Measurements from ENCODE around the gene WTIP.

The WTIP gene

GRCh38 chr19:34494601-34495000 lies 13.0 kb downstream of the WTIP start:
- TF ChIP-seq TSHZ2 (CRISPR knock-in tag; IDR thresholded peaks at IDR 0.05) (no peak), ARNTL (CRISPR knock-in tag; IDR thresholded peaks at IDR 0.05; ENCODE audit: borderline replicate concordance, low read depth) (no peak), TOX (CRISPR knock-in tag; IDR thresholded peaks at IDR 0.05; ENCODE audit: borderline replicate concordance) (no peak), GLIS3 (CRISPR knock-in tag; IDR thresholded peaks at IDR 0.05) (no peak), ZFP3 (CRISPR knock-in tag; IDR thresholded peaks at IDR 0.05) (no peak), POU6F1 (CRISPR knock-in tag; IDR thresholded peaks at IDR 0.05; ENCODE audit: borderline replicate concordance, low read depth) (no peak), ZNF70 (CRISPR knock-in tag; IDR thresholded peaks at IDR 0.05) (no peak), ZNF565 (CRISPR knock-in tag; conservative IDR thresholded peaks at IDR 0.05; ENCODE audit: low read depth) (no peak), CSRNP3 (CRISPR knock-in tag; IDR thresholded peaks at IDR 0.05) (no peak), TCF4 (CRISPR knock-in tag; IDR thresholded peaks at IDR 0.05; ENCODE audit: borderline replicate concordance) (no peak), ESRRG (CRISPR knock-in tag; IDR thresholded peaks at IDR 0.05) (no peak), CSDC2 (CRISPR knock-in tag; IDR thresholded peaks at IDR 0.05) (no peak), PPARA (CRISPR knock-in tag; IDR thresholded peaks at IDR 0.05; ENCODE audit: borderline replicate concordance) (no peak), ZFP30 (CRISPR knock-in tag; IDR thresholded peaks at IDR 0.05) (no peak), ZC3H10 (CRISPR knock-in tag; IDR thresholded peaks at IDR 0.05) (no peak), RARB (CRISPR knock-in tag; IDR thresholded peaks at IDR 0.05) (no peak)
- TF ChIP-seq, protein P1, sequence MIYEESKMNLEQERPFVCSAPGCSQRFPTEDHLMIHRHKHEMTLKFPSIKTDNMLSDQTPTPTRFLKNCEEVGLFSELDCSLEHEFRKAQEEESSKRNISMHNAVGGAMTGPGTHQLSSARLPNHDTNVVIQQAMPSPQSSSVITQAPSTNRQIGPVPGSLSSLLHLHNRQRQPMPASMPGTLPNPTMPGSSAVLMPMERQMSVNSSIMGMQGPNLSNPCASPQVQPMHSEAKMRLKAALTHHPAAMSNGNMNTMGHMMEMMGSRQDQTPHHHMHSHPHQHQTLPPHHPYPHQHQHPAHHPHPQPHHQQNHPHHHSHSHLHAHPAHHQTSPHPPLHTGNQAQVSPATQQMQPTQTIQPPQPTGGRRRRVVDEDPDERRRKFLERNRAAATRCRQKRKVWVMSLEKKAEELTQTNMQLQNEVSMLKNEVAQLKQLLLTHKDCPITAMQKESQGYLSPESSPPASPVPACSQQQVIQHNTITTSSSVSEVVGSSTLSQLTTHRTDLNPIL (CRISPR knock-in tag; IDR thresholded peaks at IDR 0.05; ENCODE audit: low read depth): no peak
- TF ChIP-seq, protein P2, sequence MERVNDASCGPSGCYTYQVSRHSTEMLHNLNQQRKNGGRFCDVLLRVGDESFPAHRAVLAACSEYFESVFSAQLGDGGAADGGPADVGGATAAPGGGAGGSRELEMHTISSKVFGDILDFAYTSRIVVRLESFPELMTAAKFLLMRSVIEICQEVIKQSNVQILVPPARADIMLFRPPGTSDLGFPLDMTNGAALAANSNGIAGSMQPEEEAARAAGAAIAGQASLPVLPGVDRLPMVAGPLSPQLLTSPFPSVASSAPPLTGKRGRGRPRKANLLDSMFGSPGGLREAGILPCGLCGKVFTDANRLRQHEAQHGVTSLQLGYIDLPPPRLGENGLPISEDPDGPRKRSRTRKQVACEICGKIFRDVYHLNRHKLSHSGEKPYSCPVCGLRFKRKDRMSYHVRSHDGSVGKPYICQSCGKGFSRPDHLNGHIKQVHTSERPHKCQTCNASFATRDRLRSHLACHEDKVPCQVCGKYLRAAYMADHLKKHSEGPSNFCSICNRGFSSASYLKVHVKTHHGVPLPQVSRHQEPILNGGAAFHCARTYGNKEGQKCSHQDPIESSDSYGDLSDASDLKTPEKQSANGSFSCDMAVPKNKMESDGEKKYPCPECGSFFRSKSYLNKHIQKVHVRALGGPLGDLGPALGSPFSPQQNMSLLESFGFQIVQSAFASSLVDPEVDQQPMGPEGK (CRISPR knock-in tag; IDR thresholded peaks at IDR 0.05; ENCODE audit: borderline replicate concordance): no peak
- ATAC-seq: no peak

- ATAC-seq: no peak
- no peak for TF ChIP-seq ARNTL (CRISPR knock-in tag; IDR thresholded peaks at IDR 0.05; ENCODE audit: borderline replicate concordance, low read depth)
- TF ChIP-seq ZNF8 (CRISPR knock-in tag; IDR thresholded peaks at IDR 0.05): no peak
- no peak for TF ChIP-seq TCF4 (CRISPR knock-in tag; IDR thresholded peaks at IDR 0.05; ENCODE audit: borderline replicate concordance)
- no peak for TF ChIP-seq CSRNP3 (CRISPR knock-in tag; IDR thresholded peaks at IDR 0.05)
- TF ChIP-seq SNAI2 (CRISPR knock-in tag; IDR thresholded peaks at IDR 0.05): no peak
- TF ChIP-seq OSR1 (CRISPR knock-in tag; IDR thresholded peaks at IDR 0.05): no peak
- TF ChIP-seq ZC3H10 (CRISPR knock-in tag; IDR thresholded peaks at IDR 0.05): no peak
- TF ChIP-seq GLIS3 (CRISPR knock-in tag; IDR thresholded peaks at IDR 0.05): no peak
- no peak for TF ChIP-seq TSHZ2 (CRISPR knock-in tag; IDR thresholded peaks at IDR 0.05)
- no peak for TF ChIP-seq TOX (CRISPR knock-in tag; IDR thresholded peaks at IDR 0.05; ENCODE audit: borderline replicate concordance)
- no peak for TF ChIP-seq ZNF565 (CRISPR knock-in tag; conservative IDR thresholded peaks at IDR 0.05; ENCODE audit: low read depth)
- TF ChIP-seq, protein P1 (CRISPR knock-in tag; IDR thresholded peaks at IDR 0.05; ENCODE audit: low read depth): no peak
- TF ChIP-seq, protein P2 (CRISPR knock-in tag; IDR thresholded peaks at IDR 0.05; ENCODE audit: borderline replicate concordance): no peak
Measured at GRCh38 chr19:34495416-34495815, 13.9 kb downstream of the WTIP start.

Measured in SK-N-SH treated with all-trans-retinoic acid at 6 μM for 48 hours (cell line).